ENCODE data around the gene ZNF507.
"Not testable (repeated sequence)": the region's sequence is repeated elsewhere in the genome, so short reads cannot be mapped to it uniquely, and the experiment has no call there.

Gene ZNF507

GRCh38 chr19:32372726-32373517, 27.5 kb downstream of the ZNF507 start:
- DNase-seq: no peak

GRCh38 chr19:32373585-32374295, 28.3 kb downstream of the ZNF507 start:
- no peak for DNase-seq

- not testable (repeated sequence) for DNase-seq
These were observed 29.0 kb downstream of the ZNF507 start for GRCh38 chr19:32374362-32374761.

GRCh38 chr19:32377088-32377487, 31.7 kb downstream of the ZNF507 start:
- not testable (repeated sequence) for DNase-seq

GRCh38 chr19:32380269-32380668, 34.9 kb downstream of the ZNF507 start:
- no peak for DNase-seq

GRCh38 chr19:32387701-32388392, 42.4 kb downstream of the ZNF507 start:
- DNase-seq: no peak

- DNase-seq: no peak
These were observed 43.0 kb downstream of the ZNF507 start for GRCh38 chr19:32388393-32388855.

- DNase-seq: no peak
These were observed 47.5 kb downstream of the ZNF507 start for GRCh38 chr19:32392901-32393300.

- no peak for DNase-seq
These were observed 50.7 kb downstream of the ZNF507 start for GRCh38 chr19:32396046-32396652.

GRCh38 chr19:32397671-32398101, 52.3 kb downstream of the ZNF507 start:
- DNase-seq: no peak

GRCh38 chr19:32401992-32402391, 56.6 kb downstream of the ZNF507 start:
- no peak for DNase-seq

- DNase-seq: no peak
These were observed 58.0 kb downstream of the ZNF507 start for GRCh38 chr19:32403291-32403995.

GRCh38 chr19:32404213-32404932, 59.0 kb downstream of the ZNF507 start:
- DNase-seq: no peak

GRCh38 chr19:32404933-32405430, 59.6 kb downstream of the ZNF507 start:
- DNase-seq: no peak

- DNase-seq: peak; percentile 20
These were observed 60.2 kb downstream of the ZNF507 start, which contains the start of gene DPY19L3 for GRCh38 chr19:32405431-32406160. Gene DPY19L3 (plus strand): TSS chr19:32405770. CDS start chr19:32408254, 2,484 bp downstream.

- no peak for DNase-seq
These were observed 61.0 kb downstream of the ZNF507 start for GRCh38 chr19:32406161-32407003.

- DNase-seq: no peak
These were observed 61.9 kb downstream of the ZNF507 start for GRCh38 chr19:32407004-32407992.

- no peak for DNase-seq
These were observed 69.8 kb downstream of the ZNF507 start for GRCh38 chr19:32415246-32415645.

Measured in NCI-H1436 treated with DMSO at 0.1 percent for 48 hours (cell line).